ENCODE results near the gene TCP1. TPM values are rescaled to one million over a fixed set of nuclear protein-coding genes. Genes with fewer than 3 reads are reported as not detected.
A peak's percentile ranks its signal among the peaks of the same experiment; 100 is the strongest.

TCP1 gene
- total RNA-seq, 2 experiments from 2014 or later = 212 to 216 TPM

DNA sequence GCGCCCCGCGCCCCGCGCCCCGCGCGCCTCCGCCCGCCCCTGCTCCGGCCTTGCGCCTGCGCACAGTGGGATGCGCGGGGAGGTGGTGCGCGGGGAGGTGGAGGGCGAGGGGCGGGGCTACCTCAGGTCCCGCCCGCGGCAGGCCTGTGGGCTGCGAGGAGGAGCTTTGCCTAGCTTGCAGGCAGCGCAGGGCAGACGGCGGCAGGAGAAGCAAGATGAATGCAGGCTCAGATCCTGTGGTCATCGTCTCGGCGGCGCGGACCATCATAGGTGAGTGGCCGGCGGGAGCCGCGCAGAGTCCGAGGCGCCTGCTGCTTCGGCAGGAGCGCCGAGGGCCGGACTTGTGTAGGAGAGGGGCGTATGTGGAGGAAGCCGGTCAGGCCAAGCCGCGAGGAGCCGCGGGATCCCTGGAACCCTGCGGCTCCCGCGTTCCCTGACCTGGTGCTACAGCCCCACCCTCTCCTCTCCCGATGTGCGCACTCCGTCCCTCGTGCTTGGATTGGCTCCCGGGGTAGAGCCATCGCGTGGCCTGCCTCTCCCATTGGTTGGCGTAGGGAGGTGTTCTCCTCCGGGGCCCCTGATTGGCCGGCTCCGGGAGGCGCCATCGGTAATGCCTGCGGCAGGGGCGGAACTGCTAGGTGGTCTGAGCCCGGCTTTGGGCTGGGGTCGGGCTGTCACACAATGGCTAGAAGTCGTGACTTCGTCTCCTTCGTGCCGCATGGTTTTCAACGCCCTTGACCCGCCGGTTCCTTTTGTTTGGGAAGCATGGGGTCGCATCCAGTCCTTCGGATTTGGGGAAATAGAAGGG is 27.3 kb downstream of the TCP1 start, which contains the start of gene ACAT2:
Gene ACAT2 (plus strand): TSS at position 173 of the 808 bp plus-strand sequence. CDS start 43 bp downstream, at position 216.
- TF ChIP-seq, protein P1, sequence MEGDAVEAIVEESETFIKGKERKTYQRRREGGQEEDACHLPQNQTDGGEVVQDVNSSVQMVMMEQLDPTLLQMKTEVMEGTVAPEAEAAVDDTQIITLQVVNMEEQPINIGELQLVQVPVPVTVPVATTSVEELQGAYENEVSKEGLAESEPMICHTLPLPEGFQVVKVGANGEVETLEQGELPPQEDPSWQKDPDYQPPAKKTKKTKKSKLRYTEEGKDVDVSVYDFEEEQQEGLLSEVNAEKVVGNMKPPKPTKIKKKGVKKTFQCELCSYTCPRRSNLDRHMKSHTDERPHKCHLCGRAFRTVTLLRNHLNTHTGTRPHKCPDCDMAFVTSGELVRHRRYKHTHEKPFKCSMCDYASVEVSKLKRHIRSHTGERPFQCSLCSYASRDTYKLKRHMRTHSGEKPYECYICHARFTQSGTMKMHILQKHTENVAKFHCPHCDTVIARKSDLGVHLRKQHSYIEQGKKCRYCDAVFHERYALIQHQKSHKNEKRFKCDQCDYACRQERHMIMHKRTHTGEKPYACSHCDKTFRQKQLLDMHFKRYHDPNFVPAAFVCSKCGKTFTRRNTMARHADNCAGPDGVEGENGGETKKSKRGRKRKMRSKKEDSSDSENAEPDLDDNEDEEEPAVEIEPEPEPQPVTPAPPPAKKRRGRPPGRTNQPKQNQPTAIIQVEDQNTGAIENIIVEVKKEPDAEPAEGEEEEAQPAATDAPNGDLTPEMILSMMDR (IDR thresholded peaks at IDR 0.05) = no peak
- peaks cover 34% of the 10 kb centered on the region for H3K4me1 Mint-ChIP-seq (ENCODE audit: low read depth)
- H3K9me3 Mint-ChIP-seq = no peaks in the 10 kb centered on the region
- peak within 1 kb of the TSS; percentile 97 for H3K27ac Mint-ChIP-seq
- H3K4me3 ChIP-seq (ENCODE audit: low read length) = peak within 1 kb of the TSS; percentile 100
- peak within 1 kb of the TSS; percentile 98 for H3K4me3 Mint-ChIP-seq
- DNase-seq (peak; percentile 80 to 97 (median 90)), ATAC-seq (ENCODE audit: poor library complexity) (peak; percentile 89)
- peak within 1 kb of the TSS; percentile 94 to 99 for H3K27ac ChIP-seq (ENCODE audit: low read depth in 1 of 2, low read length in 2 of 2)
- POLR2A ChIA-PET = interaction anchor here (0.6 to 7.8 kb wide), 16 partner anchors 8 to 254 kb away, joined by 3 to 148 read pairs (median 4); partner anchors contain the start of genes MRPL18, SOD2, TCP1 and WTAP
- no peaks in the 10 kb centered on the region for H3K9me3 ChIP-seq (ENCODE audit: control insufficient read depth in 1 of 2, insufficient read depth in 1 of 2, low read length in 2 of 2)
- H3K36me3 ChIP-seq (ENCODE audit: insufficient read depth, low read length) = peaks cover 31% of the 10 kb centered on the region
- H3K27me3 ChIP-seq (ENCODE audit: control insufficient read depth in 1 of 2, insufficient read depth in 2 of 2, low read length in 2 of 2) = no peaks in the 10 kb centered on the region
- CTCF ChIA-PET = interaction anchor here (1.2 kb wide), 1 partner anchor 26 kb away, joined by 4 read pairs; no protein-coding TSS in a partner anchor
- no peaks in the 10 kb centered on the region for H3K27me3 Mint-ChIP-seq
- H3K4me1 ChIP-seq (ENCODE audit: insufficient read depth, low read length) = peaks cover 21% of the 10 kb centered on the region
- peaks cover 64% of the 10 kb centered on the region for H3K36me3 Mint-ChIP-seq (ENCODE audit: low read depth)
- intact Hi-C loops (cut with DNase I, micrococcal nuclease) = loop anchor here (1.0 to 2.0 kb wide), 6 partner anchors 26 to 71 kb away; partner anchors contain the start of genes WTAP (in 2 of the 2), MRPL18 (in 1 of the 2) and SOD2 (in 1 of the 2)

DNA sequence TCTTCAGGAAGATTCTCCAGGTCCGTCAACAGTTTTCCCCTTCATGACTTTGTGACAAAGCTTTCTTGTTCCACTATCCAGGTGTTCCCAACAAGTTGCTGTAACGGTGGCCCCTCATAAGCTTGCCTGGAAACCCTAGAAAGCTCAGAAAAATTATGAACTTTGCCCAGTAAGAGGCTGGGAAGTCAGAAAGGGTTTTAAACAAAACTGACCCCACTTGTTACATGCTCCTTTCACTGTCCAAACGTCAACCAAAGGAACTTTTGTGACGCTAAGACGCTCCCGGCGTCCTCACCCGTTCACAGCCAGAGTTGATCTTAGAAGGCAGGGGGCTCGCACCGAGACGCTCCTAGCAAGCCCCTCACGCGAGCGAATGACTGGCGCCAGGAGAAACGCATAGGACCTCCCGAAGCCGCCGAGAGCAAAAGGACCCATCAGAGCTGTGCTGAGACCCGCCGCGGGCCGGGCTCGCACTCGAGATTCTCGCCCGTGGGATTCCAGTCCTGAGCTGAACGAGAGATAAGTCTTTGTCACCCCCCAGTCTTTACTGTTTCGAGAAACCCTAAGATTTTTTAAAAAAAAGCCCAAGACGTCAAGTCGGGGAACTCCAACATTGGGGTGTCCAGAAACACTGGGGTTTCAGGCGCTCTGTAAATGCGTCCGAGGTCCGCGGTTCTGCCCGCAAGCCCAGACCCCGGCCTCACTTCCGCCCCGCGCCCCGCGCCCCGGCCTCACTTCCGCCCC is 28.1 kb downstream of the TCP1 start:
- H3K4me1 ChIP-seq (ENCODE audit: insufficient read depth, low read length) = peaks cover 21% of the 10 kb centered on the region
- H3K4me1 Mint-ChIP-seq (ENCODE audit: low read depth) = peaks cover 34% of the 10 kb centered on the region
- no peaks in the 10 kb centered on the region for H3K9me3 Mint-ChIP-seq
- no peaks in the 10 kb centered on the region for H3K9me3 ChIP-seq (ENCODE audit: control insufficient read depth in 1 of 2, insufficient read depth in 1 of 2, low read length in 2 of 2)
- TF ChIP-seq, protein P1 (IDR thresholded peaks at IDR 0.05) = no peak
- H3K27me3 Mint-ChIP-seq = no peaks in the 10 kb centered on the region
- peaks cover 64% of the 10 kb centered on the region for H3K36me3 Mint-ChIP-seq (ENCODE audit: low read depth)
- peak overlapping the region; percentile 100 for H3K4me3 ChIP-seq (ENCODE audit: low read length)
- intact Hi-C loops (cut with DNase I, micrococcal nuclease) = loop anchor here (1.0 to 2.0 kb wide), 2 partner anchors 34 to 70 kb away; partner anchors contain the start of gene WTAP (in 1 of the 2)
- peak overlapping the region; percentile 98 for H3K4me3 Mint-ChIP-seq
- ATAC-seq (ENCODE audit: poor library complexity) = peak; percentile 9
- no peaks in the 10 kb centered on the region for H3K27me3 ChIP-seq (ENCODE audit: control insufficient read depth in 1 of 2, insufficient read depth in 2 of 2, low read length in 2 of 2)
- H3K27ac Mint-ChIP-seq = peak overlapping the region; percentile 97
- POLR2A ChIA-PET = interaction anchor here (1.0 to 7.8 kb wide), 13 partner anchors 9 to 255 kb away, joined by 3 to 148 read pairs (median 4); partner anchors contain the start of genes MRPL18, SOD2, TCP1 and WTAP
- CTCF ChIA-PET = interaction anchor here (1.2 kb wide), 1 partner anchor 27 kb away, joined by 4 read pairs; no protein-coding TSS in a partner anchor
- H3K36me3 ChIP-seq (ENCODE audit: insufficient read depth, low read length) = peaks cover 33% of the 10 kb centered on the region
- peak in 2 of 14 experiments; percentile 12 to 17 for DNase-seq
- H3K27ac ChIP-seq (ENCODE audit: low read depth in 1 of 2, low read length in 2 of 2) = peak overlapping the region; percentile 94 to 99

DNA sequence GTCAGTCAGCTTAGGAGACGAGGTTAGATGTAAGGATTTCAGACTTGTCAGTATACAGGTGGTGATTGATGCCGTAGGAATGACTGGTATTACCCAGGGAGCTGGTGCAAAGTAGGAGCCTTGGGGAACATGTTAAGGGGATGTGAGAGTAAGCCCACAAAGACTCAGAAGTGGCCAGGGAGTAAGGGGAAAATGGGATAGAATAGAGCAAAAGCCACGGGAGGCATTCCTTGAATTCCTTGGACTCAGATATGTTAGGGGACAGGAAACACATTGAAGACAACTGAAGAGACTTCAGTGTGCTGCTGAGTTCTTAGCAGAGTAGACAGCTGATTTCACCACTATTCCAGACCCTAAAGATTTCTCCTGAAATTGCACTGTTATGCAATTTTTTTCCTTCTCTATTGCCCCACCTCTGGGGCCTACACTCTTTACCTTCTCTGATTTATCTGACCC is 28.8 kb downstream of the TCP1 start:
- ChIA-PET POLR2A (interaction anchor here (1.5 to 7.8 kb wide), 6 partner anchors 9 to 68 kb away, joined by 5 to 148 read pairs (median 23); partner anchors contain the start of genes MRPL18, SOD2, TCP1 and WTAP), CTCF (no interaction called here)
- Histone ChIP-seq H3K36me3 (ENCODE audit: insufficient read depth, low read length) (peaks cover 39% of the 10 kb centered on the region), H3K27ac (ENCODE audit: low read depth in 1 of 2, low read length in 2 of 2) (peak overlapping the region; percentile 33 to 94), H3K9me3 (ENCODE audit: control insufficient read depth in 1 of 2, insufficient read depth in 1 of 2, low read length in 2 of 2) (no peaks in the 10 kb centered on the region), H3K4me3 (ENCODE audit: low read length) (no peak overlapping the region), H3K27me3 (ENCODE audit: control insufficient read depth in 1 of 2, insufficient read depth in 2 of 2, low read length in 2 of 2) (no peaks in the 10 kb centered on the region), H3K4me1 (ENCODE audit: insufficient read depth, low read length) (peaks cover 21% of the 10 kb centered on the region)
- peak overlapping the region; percentile 97 for H3K27ac Mint-ChIP-seq
- peak in 2 of 14 experiments; percentile 12 to 13 for DNase-seq
- peaks cover 34% of the 10 kb centered on the region for H3K4me1 Mint-ChIP-seq (ENCODE audit: low read depth)
- peak overlapping the region; percentile 98 for H3K4me3 Mint-ChIP-seq
- no peaks in the 10 kb centered on the region for H3K27me3 Mint-ChIP-seq
- H3K9me3 Mint-ChIP-seq = no peaks in the 10 kb centered on the region
- ATAC-seq (ENCODE audit: poor library complexity) = no peak
- TF ChIP-seq, protein P1 (IDR thresholded peaks at IDR 0.05) = no peak
- intact Hi-C loops (cut with DNase I, micrococcal nuclease) = loop anchor here (1.0 to 2.0 kb wide), 2 partner anchors 33 to 70 kb away; partner anchors contain the start of gene WTAP (in 1 of the 2)
- H3K36me3 Mint-ChIP-seq (ENCODE audit: low read depth) = peaks cover 64% of the 10 kb centered on the region
